Activated CD8-positive, alpha-beta T cell treated with anti-CD3 and anti-CD28 coated beads for 36 hours (primary cell): ENCODE results near the gene ABHD17C. TPM values are rescaled to one million over a fixed set of nuclear protein-coding genes. Genes with fewer than 3 reads are reported as not detected.
A peak's percentile ranks its signal among the peaks of the same experiment; 100 is the strongest.

ENCODE experiments used
- ATAC-seq: fragments of 200-7000 bp; cut with Tn5 transposase; one replicate; pipeline ENCODE4 v1.10.0; 2021; ENCODE audit warnings: mild to moderate bottlenecking, moderate library complexity
- CTCF ChIA-PET: fragments of 350-600 bp; sonication (Branson Sonifier 250); formaldehyde crosslinking; loops from one replicate; lab custom pipeline; 2021; ENCODE audit warnings: antibody characterized with exemption; lab: Charles Lee
- POLR2A ChIA-PET: fragments of 350-600 bp; sonication (Branson Sonifier 250); formaldehyde crosslinking; loops from one replicate; lab custom pipeline; 2021; ENCODE audit warnings: antibody characterized with exemption; lab: Charles Lee
- DNase-seq: peaks from one replicate; pipeline ENCODE4 v3.0.0-alpha.2; 2020
- H3K27ac Mint-ChIP-seq: one replicate; pipeline ENCODE4 v1.8.0; 2021; ENCODE audit warnings: mild to moderate bottlenecking, mixed read lengths
- H3K27me3 Mint-ChIP-seq: one replicate; pipeline ENCODE4 v1.8.0; 2021; ENCODE audit warnings: mixed read lengths
- H3K36me3 Mint-ChIP-seq: one replicate; pipeline ENCODE4 v1.8.0; 2021; ENCODE audit warnings: low read depth, mixed read lengths
- H3K4me1 Mint-ChIP-seq: one replicate; pipeline ENCODE4 v1.8.0; 2021; ENCODE audit warnings: low read depth, mixed read lengths
- H3K4me3 Mint-ChIP-seq: one replicate; pipeline ENCODE4 v1.8.0; 2021; ENCODE audit warnings: mild to moderate bottlenecking, moderate library complexity, mixed read lengths
- H3K9me3 Mint-ChIP-seq: one replicate; pipeline ENCODE4 v1.8.0; 2021; ENCODE audit warnings: mixed read lengths
- intact Hi-C: fragments of 100-400 bp; cut with micrococcal nuclease; formaldehyde crosslinking; loops from one replicate; pipeline ENCODE4 v1.10.0; 2022
- total RNA-seq, 2 experiments: library from RNA; stranded (reverse); gene quantifications; one replicate each; pipeline ENCODE4 v1.2.3, GENCODE V29; 2021
- TF ChIP-seq, protein P1 (sequence below): fragments of 200-600 bp; IDR thresholded peaks from one replicate; pipeline ENCODE4 v1.8.0; 2022; ENCODE audit warnings: antibody characterized with exemption, mild to moderate bottlenecking

The ABHD17C gene
- total RNA-seq, 2 experiments from 2014 or later, result 5.4 to 5.6 TPM

DNA sequence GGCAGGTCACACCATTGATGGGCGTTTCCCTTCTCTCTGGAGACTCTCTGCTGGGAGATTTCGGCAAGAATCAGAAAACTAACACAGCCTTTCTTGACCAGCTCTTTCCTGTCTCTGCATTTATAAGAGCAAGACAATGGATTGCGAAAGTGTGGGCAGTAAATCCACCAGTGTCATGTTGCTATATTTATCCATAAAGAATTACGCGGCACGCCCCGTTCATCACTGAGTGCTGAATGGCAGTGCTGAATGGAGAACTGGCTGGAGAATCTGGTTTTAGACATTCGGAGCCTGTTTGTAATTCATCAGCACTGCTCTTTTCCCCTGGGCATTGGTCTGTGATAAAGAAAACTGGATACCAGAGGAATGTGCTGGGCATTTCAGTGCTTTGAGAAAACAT lies 82.0 kb downstream of the ABHD17C start:
- ChIA-PET CTCF (interaction anchor here (0.7 to 7.1 kb wide), 48 partner anchors 9 to 728 kb away, joined by 3 to 104 read pairs (median 4); partner anchors contain the start of gene ABHD17C), POLR2A (no interaction called here)
- H3K9me3 Mint-ChIP-seq, result no peaks in the 10 kb centered on the region
- H3K27ac Mint-ChIP-seq, result no peak overlapping the region
- peaks cover 6% of the 10 kb centered on the region for H3K4me1 Mint-ChIP-seq
- H3K27me3 Mint-ChIP-seq, result peaks cover 43% of the 10 kb centered on the region
- intact Hi-C loops, result loop anchor here (2.0 to 5.0 kb wide), 3 partner anchors 195 to 320 kb away; no protein-coding TSS in a partner anchor
- H3K36me3 Mint-ChIP-seq, result no peaks in the 10 kb centered on the region
- ATAC-seq (no peak), DNase-seq (no peak)
- H3K4me3 Mint-ChIP-seq, result no peak overlapping the region
- TF ChIP-seq, protein P1, sequence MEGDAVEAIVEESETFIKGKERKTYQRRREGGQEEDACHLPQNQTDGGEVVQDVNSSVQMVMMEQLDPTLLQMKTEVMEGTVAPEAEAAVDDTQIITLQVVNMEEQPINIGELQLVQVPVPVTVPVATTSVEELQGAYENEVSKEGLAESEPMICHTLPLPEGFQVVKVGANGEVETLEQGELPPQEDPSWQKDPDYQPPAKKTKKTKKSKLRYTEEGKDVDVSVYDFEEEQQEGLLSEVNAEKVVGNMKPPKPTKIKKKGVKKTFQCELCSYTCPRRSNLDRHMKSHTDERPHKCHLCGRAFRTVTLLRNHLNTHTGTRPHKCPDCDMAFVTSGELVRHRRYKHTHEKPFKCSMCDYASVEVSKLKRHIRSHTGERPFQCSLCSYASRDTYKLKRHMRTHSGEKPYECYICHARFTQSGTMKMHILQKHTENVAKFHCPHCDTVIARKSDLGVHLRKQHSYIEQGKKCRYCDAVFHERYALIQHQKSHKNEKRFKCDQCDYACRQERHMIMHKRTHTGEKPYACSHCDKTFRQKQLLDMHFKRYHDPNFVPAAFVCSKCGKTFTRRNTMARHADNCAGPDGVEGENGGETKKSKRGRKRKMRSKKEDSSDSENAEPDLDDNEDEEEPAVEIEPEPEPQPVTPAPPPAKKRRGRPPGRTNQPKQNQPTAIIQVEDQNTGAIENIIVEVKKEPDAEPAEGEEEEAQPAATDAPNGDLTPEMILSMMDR, result no peak

DNA sequence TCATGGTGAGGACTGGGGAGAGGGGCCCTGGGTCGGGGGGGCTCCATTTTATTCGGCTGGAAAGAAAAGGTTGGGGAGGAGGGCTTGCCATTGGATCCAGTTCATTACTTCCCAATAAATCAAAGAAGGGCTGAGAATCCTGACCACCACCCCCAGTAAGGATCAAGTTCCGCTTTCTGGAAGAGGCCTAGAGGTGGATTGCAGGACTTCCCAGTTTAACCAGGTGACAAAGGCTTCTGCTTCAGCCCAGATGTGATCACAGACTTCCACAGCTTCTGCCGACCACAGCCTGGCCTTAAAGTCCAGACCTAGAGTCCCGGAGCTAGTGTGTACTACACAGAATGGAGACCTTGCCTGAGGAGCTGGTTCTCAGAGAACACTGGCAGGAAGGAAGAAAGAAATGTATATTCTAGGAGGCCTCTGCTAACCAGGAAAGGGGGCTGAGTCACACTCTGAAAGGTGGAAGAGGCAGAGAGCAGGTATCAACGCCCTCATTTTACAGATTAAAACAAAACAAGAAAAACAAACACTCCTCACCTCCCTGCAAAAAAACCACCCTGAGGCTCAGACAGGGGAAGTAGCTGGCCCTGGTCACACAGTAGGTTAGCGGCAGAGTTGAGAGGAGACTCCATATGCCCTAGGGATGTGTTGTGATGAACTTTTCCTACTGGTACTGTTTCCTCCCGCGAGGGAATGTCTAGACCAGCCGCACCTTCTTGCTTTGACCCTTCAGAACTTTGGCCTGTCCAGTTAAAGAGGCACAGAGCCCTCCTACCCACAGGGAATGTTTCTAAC lies 82.9 kb downstream of the ABHD17C start:
- Mint-ChIP-seq H3K4me1 (peaks cover 6% of the 10 kb centered on the region), H3K9me3 (no peaks in the 10 kb centered on the region), H3K4me3 (no peak overlapping the region), H3K27me3 (peaks cover 50% of the 10 kb centered on the region), H3K27ac (no peak overlapping the region), H3K36me3 (no peaks in the 10 kb centered on the region)
- ChIA-PET CTCF (interaction anchor here (1.1 to 7.1 kb wide), 11 partner anchors 9 to 322 kb away, joined by 3 to 104 read pairs (median 7); no protein-coding TSS in a partner anchor), POLR2A (no interaction called here)
- ATAC-seq (no peak), DNase-seq (no peak)
- intact Hi-C loops, result loop anchor here (2.0 to 5.0 kb wide), 3 partner anchors 194 to 321 kb away; no protein-coding TSS in a partner anchor
- TF ChIP-seq, protein P1, result no peak

DNA sequence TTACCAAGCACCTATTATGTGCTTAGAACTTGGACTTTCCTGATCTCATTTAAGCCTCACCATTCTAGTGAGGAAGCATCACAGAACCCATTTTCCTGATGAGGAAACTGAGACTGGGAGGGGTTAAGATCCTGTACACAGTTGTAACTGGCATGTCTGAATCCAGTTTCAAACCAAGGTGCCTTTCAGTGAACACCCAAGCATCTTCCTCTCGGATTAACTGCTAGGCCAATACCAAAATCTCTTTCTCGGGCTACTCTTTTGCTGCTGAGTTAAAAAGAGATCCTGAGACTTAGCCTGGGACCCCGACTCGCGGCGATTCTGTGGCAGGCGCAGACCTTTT lies 83.5 kb downstream of the ABHD17C start:
- CTCF ChIA-PET, result interaction anchor here (0.9 to 7.1 kb wide), 9 partner anchors 8 to 372 kb away, joined by 3 to 104 read pairs (median 6); no protein-coding TSS in a partner anchor

DNA sequence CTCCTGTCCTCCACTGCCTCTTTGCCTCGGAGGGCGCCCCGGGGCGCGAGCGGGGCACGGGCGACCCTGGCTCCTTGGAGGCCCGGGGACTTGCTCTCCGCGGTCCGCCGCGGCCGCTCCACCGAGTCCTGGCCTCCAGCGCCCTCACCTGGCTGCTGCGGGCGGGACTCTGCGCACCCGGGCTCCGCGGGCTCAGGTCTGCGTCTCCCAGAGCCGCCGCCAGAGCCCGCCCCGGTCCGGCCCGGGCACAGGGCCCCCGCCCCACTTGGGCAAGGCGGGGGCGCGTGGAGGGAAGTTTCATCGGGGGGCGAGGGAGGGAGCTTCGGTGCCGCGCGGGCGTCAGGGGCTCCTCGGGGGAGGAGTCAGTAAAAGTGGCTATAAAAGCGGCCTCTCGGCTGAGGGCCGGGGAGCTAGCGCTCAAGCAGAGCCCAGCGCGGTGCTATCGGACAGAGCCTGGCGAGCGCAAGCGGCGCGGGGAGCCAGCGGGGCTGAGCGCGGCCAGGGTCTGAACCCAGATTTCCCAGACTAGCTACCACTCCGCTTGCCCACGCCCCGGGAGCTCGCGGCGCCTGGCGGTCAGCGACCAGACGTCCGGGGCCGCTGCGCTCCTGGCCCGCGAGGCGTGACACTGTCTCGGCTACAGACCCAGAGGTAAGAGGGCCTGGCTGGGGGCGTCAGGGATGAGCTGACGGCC lies 84.0 kb downstream of the ABHD17C start, which contains the start of gene CEMIP:
Gene CEMIP (plus strand): TSS at position 407 of the 694 bp plus-strand sequence. CDS start 94,510 bp downstream, outside the sequence.
- Mint-ChIP-seq H3K36me3 (no peaks in the 10 kb centered on the region), H3K4me3 (no peak within 1 kb of the TSS), H3K4me1 (peaks cover 10% of the 10 kb centered on the region), H3K27ac (no peak within 1 kb of the TSS), H3K9me3 (no peaks in the 10 kb centered on the region), H3K27me3 (peaks cover 48% of the 10 kb centered on the region)
- DNase-seq, result peak; percentile 75
- ChIA-PET CTCF (interaction anchor here (0.6 to 7.1 kb wide), 28 partner anchors 10 to 372 kb away, joined by 3 to 104 read pairs (median 4); partner anchors contain the start of gene ABHD17C), POLR2A (interaction anchor here (1.3 kb wide), 1 partner anchor 25 kb away, joined by 5 read pairs; no protein-coding TSS in a partner anchor)
- TF ChIP-seq, protein P1, result peak; percentile 76
- ATAC-seq, result peak; percentile 91
- intact Hi-C loops, result loop anchor here (5.0 kb wide), 2 partner anchors 193 to 217 kb away; no protein-coding TSS in a partner anchor

More for the DNA sequence above, 83.5 kb downstream of the ABHD17C start:
- no peaks in the 10 kb centered on the region for H3K36me3 Mint-ChIP-seq
- peaks cover 10% of the 10 kb centered on the region for H3K4me1 Mint-ChIP-seq
- H3K9me3 Mint-ChIP-seq, result no peaks in the 10 kb centered on the region
- POLR2A ChIA-PET, result no interaction called here
- intact Hi-C loops, result loop anchor here (5.0 kb wide), 2 partner anchors 194 to 216 kb away; no protein-coding TSS in a partner anchor
- no peak overlapping the region for H3K4me3 Mint-ChIP-seq
- no peak overlapping the region for H3K27ac Mint-ChIP-seq
- TF ChIP-seq, protein P1, result no peak
- DNase-seq (no peak), ATAC-seq (no peak)
- peaks cover 51% of the 10 kb centered on the region for H3K27me3 Mint-ChIP-seq
